Karpas-422 (cell line): Measurements from ENCODE around the gene BATF2. TPM values are rescaled to one million over a fixed set of nuclear protein-coding genes. Genes with fewer than 3 reads are reported as not detected.
A peak's percentile ranks its signal among the peaks of the same experiment; 100 is the strongest.
"Not testable (repeated sequence)": the region's sequence is repeated elsewhere in the genome, so short reads cannot be mapped to it uniquely, and the experiment has no call there.

Experiments used
- DNase-seq: peaks from one replicate; pipeline ENCODE4 v3.0.0-alpha.2; 2015
- H2AFZ ChIP-seq: fragments of 200-600 bp; sonication (generic); 2 replicates; pipeline ENCODE4 v1.6.1; 2014; ENCODE audit warnings: antibody characterized with exemption, low read length, mixed read lengths
- H3K27ac ChIP-seq: fragments of 200-600 bp; sonication (generic); 2 replicates; pipeline ENCODE4 v1.5.1; 2014; ENCODE audit warnings: mild to moderate bottlenecking, low read length, moderate library complexity
- H3K27me3 ChIP-seq: fragments of 200-600 bp; sonication (generic); 2 replicates; pipeline ENCODE4 v1.6.1; 2014; ENCODE audit warnings: low read length, mixed read lengths
- H3K36me3 ChIP-seq: fragments of 200-600 bp; sonication (generic); 2 replicates; pipeline ENCODE4 v1.6.1; 2014; ENCODE audit warnings: low read length, mixed read lengths; ENCODE audit not compliant: insufficient read depth
- H3K4me1 ChIP-seq: fragments of 200-600 bp; sonication (generic); 2 replicates; pipeline ENCODE4 v1.6.1; 2014; ENCODE audit warnings: mild to moderate bottlenecking, low read length, mixed read lengths
- H3K4me2 ChIP-seq: fragments of 200-600 bp; sonication (generic); 2 replicates; pipeline ENCODE4 v1.6.1; 2014; ENCODE audit warnings: low read length, low read depth, mild to moderate bottlenecking; ENCODE audit not compliant: poor library complexity, severe bottlenecking
- H3K4me3 ChIP-seq: fragments of 200-600 bp; sonication (generic); 2 replicates; pipeline ENCODE4 v1.5.1; 2014; ENCODE audit warnings: mild to moderate bottlenecking, antibody characterized with exemption, low read length, mixed read lengths
- H3K79me2 ChIP-seq: fragments of 200-600 bp; sonication (generic); 2 replicates; pipeline ENCODE4 v1.6.1; 2014; ENCODE audit warnings: mild to moderate bottlenecking, low read length, mixed read lengths
- H3K9ac ChIP-seq: fragments of 200-600 bp; sonication (generic); 2 replicates; pipeline ENCODE4 v1.6.0; 2014; ENCODE audit warnings: low read length
- H3K9me2 ChIP-seq: fragments of 200-600 bp; sonication (generic), shearing (Covaris generic); replicated peaks from 2 replicates; pipeline ENCODE4 v1.6.0; 2014; ENCODE audit warnings: mild to moderate bottlenecking, low read length, moderate library complexity; ENCODE audit not compliant: insufficient read depth
- H3K9me3 ChIP-seq: fragments of 300-700, 200-600 bp; sonication (generic); 2 replicates; pipeline ENCODE4 v1.6.1; 2014; ENCODE audit warnings: low read length, mixed read lengths
- H4K20me1 ChIP-seq: fragments of 200-600 bp; sonication (generic); 2 replicates; pipeline ENCODE4 v1.6.1; 2014; ENCODE audit warnings: mild to moderate bottlenecking, antibody characterized with exemption, low read length, low read depth; ENCODE audit not compliant: insufficient read depth
- total RNA-seq: library from RNA; depleted of rRNA; stranded (reverse); fragments of >200 nt; shearing (Covaris generic); gene quantifications from 2 replicates; pipeline ENCODE4 v1.2.3, GENCODE V29; 2014; ENCODE audit warnings: low replicate concordance

Gene BATF2
- total RNA-seq, 1 experiment from 2014 or later = 1.1 TPM

GRCh38 chr11:64994318-64994717 is 2.5 kb downstream of the BATF2 start:
- no peak overlapping the region for H3K4me2 ChIP-seq
- H2AFZ ChIP-seq = no peak overlapping the region
- no peaks in the 10 kb centered on the region for H3K36me3 ChIP-seq
- H3K9me2 ChIP-seq = no peaks in the 10 kb centered on the region
- peaks cover 36% of the 10 kb centered on the region for H3K4me1 ChIP-seq
- no peaks in the 10 kb centered on the region for H3K9me3 ChIP-seq
- no peak overlapping the region for H3K4me3 ChIP-seq
- H3K9ac ChIP-seq = no peak overlapping the region
- no peaks in the 10 kb centered on the region for H4K20me1 ChIP-seq
- no peaks in the 10 kb centered on the region for H3K79me2 ChIP-seq
- H3K27ac ChIP-seq = no peak overlapping the region
- DNase-seq = no peak
- H3K27me3 ChIP-seq = no peaks in the 10 kb centered on the region

GRCh38 chr11:64990222-64990923 is 6.4 kb downstream of the BATF2 start:
- Histone ChIP-seq H3K9ac (peak overlapping the region; percentile 65), H3K27me3 (no peaks in the 10 kb centered on the region), H4K20me1 (no peaks in the 10 kb centered on the region), H3K27ac (peak overlapping the region; percentile 85), H2AFZ (peak overlapping the region; percentile 95), H3K4me3 (peak overlapping the region; percentile 58), H3K9me2 (no peaks in the 10 kb centered on the region), H3K4me2 (peak overlapping the region; percentile 87), H3K9me3 (no peaks in the 10 kb centered on the region), H3K79me2 (no peaks in the 10 kb centered on the region), H3K36me3 (no peaks in the 10 kb centered on the region), H3K4me1 (peaks cover 26% of the 10 kb centered on the region)
- DNase-seq = peak; percentile 88

- H3K4me2 ChIP-seq = peak overlapping the region; percentile 87
- H3K4me3 ChIP-seq = no peak overlapping the region
- H3K9ac ChIP-seq = 0 out of 2 replicates have a peak overlapping the region, but pooled peaks have one; percentile 65
- no peaks in the 10 kb centered on the region for H3K27me3 ChIP-seq
- DNase-seq = no peak
- H3K4me1 ChIP-seq = peaks cover 26% of the 10 kb centered on the region
- no peaks in the 10 kb centered on the region for H4K20me1 ChIP-seq
- no peak overlapping the region for H2AFZ ChIP-seq
- H3K79me2 ChIP-seq = no peaks in the 10 kb centered on the region
- H3K36me3 ChIP-seq = no peaks in the 10 kb centered on the region
- H3K9me2 ChIP-seq = no peaks in the 10 kb centered on the region
- H3K27ac ChIP-seq = no peak overlapping the region
- no peaks in the 10 kb centered on the region for H3K9me3 ChIP-seq
Observed at GRCh38 chr11:64989416-64989815, 7.4 kb downstream of the BATF2 start.

- no peak overlapping the region for H3K4me2 ChIP-seq
- no peaks in the 10 kb centered on the region for H4K20me1 ChIP-seq
- H3K9me3 ChIP-seq = no peaks in the 10 kb centered on the region
- no peaks in the 10 kb centered on the region for H3K36me3 ChIP-seq
- no peaks in the 10 kb centered on the region for H3K9me2 ChIP-seq
- no peak overlapping the region for H3K27ac ChIP-seq
- H3K27me3 ChIP-seq = no peaks in the 10 kb centered on the region
- DNase-seq = no peak
- peaks cover 26% of the 10 kb centered on the region for H3K4me1 ChIP-seq
- no peaks in the 10 kb centered on the region for H3K79me2 ChIP-seq
- peak overlapping the region; percentile 20; the same call in 1 of the 2 replicates for H2AFZ ChIP-seq
- no peak overlapping the region for H3K9ac ChIP-seq
- no peak overlapping the region for H3K4me3 ChIP-seq
Observed at GRCh38 chr11:64987998-64988854, 8.5 kb downstream of the BATF2 start.

- H3K9me2 ChIP-seq, H3K27me3 ChIP-seq, H3K36me3 ChIP-seq, H3K4me3 ChIP-seq, DNase-seq, H3K4me2 ChIP-seq, H3K27ac ChIP-seq, H3K9me3 ChIP-seq, H3K79me2 ChIP-seq, H4K20me1 ChIP-seq, H3K4me1 ChIP-seq, H3K9ac ChIP-seq, H2AFZ ChIP-seq: not testable (repeated sequence)
Observed at GRCh38 chr11:64983339-64983738, 13.4 kb downstream of the BATF2 start.

GRCh38 chr11:64976651-64977050 is 20.1 kb downstream of the BATF2 start:
- no peak overlapping the region for H2AFZ ChIP-seq
- H3K27ac ChIP-seq = no peak overlapping the region
- H3K27me3 ChIP-seq = no peaks in the 10 kb centered on the region
- no peak overlapping the region for H3K4me2 ChIP-seq
- H3K9me2 ChIP-seq = no peaks in the 10 kb centered on the region
- DNase-seq = no peak
- H3K36me3 ChIP-seq = no peaks in the 10 kb centered on the region
- no peaks in the 10 kb centered on the region for H3K79me2 ChIP-seq
- no peak overlapping the region for H3K9ac ChIP-seq
- H4K20me1 ChIP-seq = no peaks in the 10 kb centered on the region
- no peak overlapping the region for H3K4me3 ChIP-seq
- H3K9me3 ChIP-seq = no peaks in the 10 kb centered on the region
- H3K4me1 ChIP-seq = peaks cover 14% of the 10 kb centered on the region

- Histone ChIP-seq H3K4me1 (peaks cover 14% of the 10 kb centered on the region), H3K4me3 (no peak overlapping the region), H2AFZ (no peak overlapping the region), H3K9ac (no peak overlapping the region), H3K79me2 (no peaks in the 10 kb centered on the region), H3K4me2 (no peak overlapping the region), H3K27ac (no peak overlapping the region), H3K27me3 (no peaks in the 10 kb centered on the region), H4K20me1 (no peaks in the 10 kb centered on the region), H3K9me2 (no peaks in the 10 kb centered on the region), H3K9me3 (no peaks in the 10 kb centered on the region), H3K36me3 (no peaks in the 10 kb centered on the region)
- DNase-seq = no peak
Observed at GRCh38 chr11:64974124-64974523, 22.6 kb downstream of the BATF2 start.

GRCh38 chr11:64971421-64972233 is 25.1 kb downstream of the BATF2 start, which contains the start of gene MAJIN:
TSS of gene MAJIN (minus strand) at chr11:64972108. CDS start at chr11:64959405, 12,703 bp downstream.
- Histone ChIP-seq H3K9ac (no peak within 1 kb of the TSS), H3K9me3 (no peaks in the 10 kb centered on the region), H3K27ac (no peak within 1 kb of the TSS), H4K20me1 (no peaks in the 10 kb centered on the region), H3K4me3 (no peak within 1 kb of the TSS), H3K27me3 (no peaks in the 10 kb centered on the region), H3K4me1 (peaks cover 14% of the 10 kb centered on the region), H3K79me2 (no peaks in the 10 kb centered on the region), H3K9me2 (no peaks in the 10 kb centered on the region), H2AFZ (no peak within 1 kb of the TSS), H3K36me3 (no peaks in the 10 kb centered on the region), H3K4me2 (no peak within 1 kb of the TSS)
- no peak for DNase-seq
